ENCODE data around the gene WWOX.

Gene WWOX

DNA sequence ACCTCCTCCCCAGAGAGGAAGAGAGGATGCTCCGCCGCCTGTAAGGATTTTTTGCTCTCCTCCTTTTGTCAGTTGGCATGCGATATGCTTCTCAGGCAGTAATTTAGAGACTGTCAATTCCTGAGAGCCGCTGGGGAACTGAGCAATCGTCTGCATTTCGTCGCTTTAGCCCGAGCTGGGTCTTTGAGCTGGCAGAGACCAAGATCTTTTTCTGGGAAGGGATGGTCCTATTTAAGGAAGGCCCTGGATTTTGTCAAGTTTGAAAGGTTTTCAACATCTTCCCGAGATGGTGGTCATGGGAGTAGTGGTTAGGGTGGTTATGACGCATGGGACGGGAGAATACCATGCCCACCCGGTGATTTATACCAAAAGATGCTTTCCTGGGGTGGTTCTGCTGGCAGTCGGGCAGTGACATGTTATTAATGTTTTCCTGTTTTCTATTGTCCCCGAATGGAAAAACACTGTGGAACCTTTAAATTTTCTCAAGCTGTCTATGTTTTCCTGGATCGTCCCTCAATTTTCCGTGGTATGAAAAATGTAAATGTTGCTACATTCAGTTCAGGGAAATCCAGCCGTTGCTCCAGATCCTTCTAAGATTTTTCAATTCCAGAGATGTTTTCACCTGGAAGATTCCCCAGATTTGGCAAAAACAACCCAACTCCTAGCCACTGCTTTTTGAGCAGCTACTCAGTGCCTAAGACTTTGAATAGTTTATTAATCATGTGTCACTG lies 914.6 kb downstream of the WWOX start:
- no peak overlapping the region for H3K4me3 ChIP-seq (ENCODE audit: extremely low read depth, insufficient read depth, low read length, poor library complexity, severe bottlenecking)
- WGBS, 2 experiments (ENCODE audit: insufficient coverage in 2 of 2), result 89 to 91% methylated on average over 10 to 15 of the region's 17 CpGs

DNA sequence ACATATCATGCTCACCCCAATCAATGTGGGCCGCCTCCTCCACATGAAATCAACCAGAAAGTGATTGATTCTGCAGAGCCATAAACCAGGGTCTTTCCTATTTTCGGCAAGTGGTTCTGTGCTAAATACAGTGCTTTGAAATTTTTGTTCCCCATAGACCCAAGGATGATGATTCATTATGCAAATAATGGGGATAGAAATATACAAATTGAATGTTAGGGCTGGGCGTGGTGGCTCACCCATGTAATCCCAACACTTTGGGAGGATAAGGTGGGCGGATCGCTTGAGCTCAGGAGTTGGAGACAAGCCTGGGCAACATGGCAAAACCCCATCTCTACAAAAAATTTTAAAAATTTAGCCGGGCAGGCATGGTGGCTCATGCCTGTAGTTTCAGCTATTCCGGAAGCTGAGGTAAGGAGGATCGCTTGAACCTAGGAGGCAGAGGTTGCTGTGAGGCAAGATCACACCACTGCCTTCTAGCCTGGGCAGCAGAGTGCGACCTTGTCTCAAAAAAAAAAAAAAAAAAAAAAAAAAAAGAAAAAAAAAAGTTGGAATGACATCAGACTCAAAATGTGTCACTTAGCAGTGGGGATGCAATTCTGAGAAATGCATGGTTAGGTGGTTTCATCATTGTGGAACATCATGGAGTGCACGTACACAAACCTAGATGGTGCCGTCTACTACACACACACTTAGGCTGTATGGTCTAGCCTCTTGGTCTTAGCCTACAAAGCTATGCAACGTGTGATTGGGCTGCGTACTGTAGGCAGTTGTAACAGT lies 919.4 kb downstream of the WWOX start:
- Histone ChIP-seq H3K4me1 (ENCODE audit: control insufficient read depth, insufficient read depth, low read length, poor library complexity, severe bottlenecking) (no peaks in the 10 kb centered on the region), H3K9me3 (ENCODE audit: control insufficient read depth, low read length) (no peaks in the 10 kb centered on the region), H3K36me3 (ENCODE audit: control insufficient read depth, insufficient read depth, low read length) (no peaks in the 10 kb centered on the region), H3K27ac (ENCODE audit: low read depth, low read length, severe bottlenecking) (no peak overlapping the region), H3K4me3 (ENCODE audit: extremely low read depth, insufficient read depth, low read length, poor library complexity, severe bottlenecking) (no peak overlapping the region)
- 63 to 92% methylated on average over 2 to 7 of the region's 13 CpGs for WGBS, 2 experiments (ENCODE audit: insufficient coverage in 2 of 2)

More for the DNA sequence above, 914.6 kb downstream of the WWOX start:
- Histone ChIP-seq H3K36me3 (ENCODE audit: control insufficient read depth, insufficient read depth, low read length) (no peaks in the 10 kb centered on the region), H3K27ac (ENCODE audit: low read depth, low read length, severe bottlenecking) (no peak overlapping the region), H3K9me3 (ENCODE audit: control insufficient read depth, low read length) (no peaks in the 10 kb centered on the region), H3K4me1 (ENCODE audit: control insufficient read depth, insufficient read depth, low read length, poor library complexity, severe bottlenecking) (no peaks in the 10 kb centered on the region)

DNA sequence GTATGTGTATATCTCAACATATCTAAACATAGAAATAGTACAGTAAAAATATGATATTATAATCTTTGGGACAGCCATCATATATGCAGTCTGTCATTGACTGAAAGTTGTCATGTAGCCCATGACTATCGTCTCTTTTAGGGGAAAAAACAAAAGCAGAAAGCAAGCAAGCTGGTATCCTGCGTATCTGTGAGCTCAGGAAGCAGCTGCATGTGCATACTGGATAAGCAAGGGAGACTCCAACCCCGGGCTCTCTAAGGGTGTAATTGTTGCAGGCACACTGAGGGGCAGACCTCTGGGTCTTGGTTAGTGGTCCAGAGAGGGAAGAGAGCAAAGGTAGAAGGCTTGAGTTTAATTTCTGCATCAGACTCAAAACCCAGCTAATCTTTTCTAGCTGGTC lies 920.0 kb downstream of the WWOX start:
- Histone ChIP-seq H3K4me3 (ENCODE audit: extremely low read depth, insufficient read depth, low read length, poor library complexity, severe bottlenecking) (no peak overlapping the region), H3K27ac (ENCODE audit: low read depth, low read length, severe bottlenecking) (no peak overlapping the region), H3K4me1 (ENCODE audit: control insufficient read depth, insufficient read depth, low read length, poor library complexity, severe bottlenecking) (no peaks in the 10 kb centered on the region), H3K36me3 (ENCODE audit: control insufficient read depth, insufficient read depth, low read length) (no peaks in the 10 kb centered on the region), H3K9me3 (ENCODE audit: control insufficient read depth, low read length) (no peaks in the 10 kb centered on the region)
- 84 to 93% methylated on average over 3 of the region's 3 CpGs for whole genome bisulfite sequencing, 2 experiments (ENCODE audit: insufficient coverage in 2 of 2)

DNA sequence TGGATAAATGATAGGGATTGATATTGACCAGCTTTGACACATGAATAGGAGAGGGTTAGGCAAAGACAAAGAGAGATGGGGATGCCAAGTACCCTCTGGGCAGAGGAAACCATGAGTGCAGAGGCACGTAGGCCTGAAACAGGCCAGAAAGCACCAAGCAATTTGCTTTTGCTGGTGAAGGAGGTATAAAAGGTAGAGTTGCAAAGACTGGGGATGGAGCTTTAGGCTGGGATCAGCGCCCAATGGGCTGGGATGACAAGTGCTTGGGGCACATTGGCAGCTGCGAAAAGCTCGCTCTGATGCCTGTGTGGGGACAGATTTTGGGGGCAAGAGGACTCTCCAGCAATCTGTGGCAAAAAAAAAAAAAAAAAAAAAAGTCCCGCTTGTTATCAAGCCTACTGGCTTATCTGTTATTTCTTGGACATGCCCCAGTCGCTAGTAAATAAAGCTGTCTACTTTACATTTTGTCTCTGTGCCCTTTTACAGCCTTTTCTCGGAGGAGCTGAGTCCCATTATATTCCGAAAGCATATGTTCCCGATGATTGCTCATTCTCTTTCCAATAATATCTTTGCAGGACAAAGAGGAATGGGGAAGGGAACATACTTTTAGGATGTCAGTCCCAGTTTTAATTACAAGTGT lies 922.7 kb downstream of the WWOX start:
- Histone ChIP-seq H3K4me1 (ENCODE audit: control insufficient read depth, insufficient read depth, low read length, poor library complexity, severe bottlenecking) (no peaks in the 10 kb centered on the region), H3K9me3 (ENCODE audit: control insufficient read depth, low read length) (no peaks in the 10 kb centered on the region), H3K4me3 (ENCODE audit: extremely low read depth, insufficient read depth, low read length, poor library complexity, severe bottlenecking) (no peak overlapping the region), H3K36me3 (ENCODE audit: control insufficient read depth, insufficient read depth, low read length) (no peaks in the 10 kb centered on the region), H3K27ac (ENCODE audit: low read depth, low read length, severe bottlenecking) (no peak overlapping the region)
- 91 to 94% methylated on average over 6 of the region's 9 CpGs for WGBS, 2 experiments (ENCODE audit: insufficient coverage in 2 of 2)

DNA sequence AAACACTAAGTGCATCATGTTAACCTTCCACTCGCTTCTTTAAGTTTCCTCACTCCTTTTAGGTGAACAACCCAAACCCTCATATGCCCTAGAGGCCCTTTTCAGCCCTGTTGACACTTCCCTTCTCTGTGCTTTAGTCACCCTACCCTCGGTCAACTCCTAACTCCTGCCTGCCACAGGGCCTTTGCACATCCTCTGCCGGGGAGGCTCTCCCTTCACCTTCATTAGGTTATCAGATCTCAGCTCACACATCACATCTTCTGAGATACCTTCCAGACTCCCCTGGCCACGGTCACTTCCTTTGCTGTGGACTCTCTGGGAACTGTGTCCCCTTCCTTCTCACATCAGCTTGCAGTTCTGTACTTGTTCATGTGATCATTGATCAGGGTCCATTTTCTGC lies 926.7 kb downstream of the WWOX start:
- H3K27ac ChIP-seq (ENCODE audit: low read depth, low read length, severe bottlenecking), result no peak overlapping the region
- no peaks in the 10 kb centered on the region for H3K36me3 ChIP-seq (ENCODE audit: control insufficient read depth, insufficient read depth, low read length)
- H3K4me1 ChIP-seq (ENCODE audit: control insufficient read depth, insufficient read depth, low read length, poor library complexity, severe bottlenecking), result no peaks in the 10 kb centered on the region
- no peaks in the 10 kb centered on the region for H3K9me3 ChIP-seq (ENCODE audit: control insufficient read depth, low read length)
- no peak overlapping the region for H3K4me3 ChIP-seq (ENCODE audit: extremely low read depth, insufficient read depth, low read length, poor library complexity, severe bottlenecking)
- 91 to 97% methylated on average over 3 to 4 of the region's 4 CpGs for WGBS, 2 experiments (ENCODE audit: insufficient coverage in 2 of 2)

DNA sequence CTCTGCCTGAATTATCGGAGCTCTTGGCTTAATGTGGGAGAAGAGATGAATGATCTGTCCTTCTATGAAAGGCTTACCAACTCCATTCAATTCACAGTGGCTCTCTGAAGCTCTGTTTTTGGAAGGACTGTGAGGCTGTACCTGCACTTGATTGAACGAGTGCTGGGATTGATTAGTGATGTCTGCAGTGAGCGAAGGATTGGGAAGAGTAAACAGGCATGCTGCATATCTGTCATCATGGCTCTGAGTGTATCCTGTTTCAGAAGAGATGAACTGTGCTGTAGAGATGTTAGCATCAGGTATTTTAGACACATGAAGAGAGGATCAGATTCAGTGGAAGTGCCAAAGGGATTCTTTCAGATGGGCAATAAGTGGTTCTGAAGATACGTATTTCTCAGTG lies 937.1 kb downstream of the WWOX start:
- Histone ChIP-seq H3K4me3 (ENCODE audit: extremely low read depth, insufficient read depth, low read length, poor library complexity, severe bottlenecking) (no peak overlapping the region), H3K27ac (ENCODE audit: low read depth, low read length, severe bottlenecking) (no peak overlapping the region), H3K9me3 (ENCODE audit: control insufficient read depth, low read length) (no peaks in the 10 kb centered on the region), H3K36me3 (ENCODE audit: control insufficient read depth, insufficient read depth, low read length) (no peaks in the 10 kb centered on the region), H3K4me1 (ENCODE audit: control insufficient read depth, insufficient read depth, low read length, poor library complexity, severe bottlenecking) (no peaks in the 10 kb centered on the region)
- WGBS, 2 experiments (ENCODE audit: insufficient coverage in 2 of 2), result 94 to 100% methylated on average over 3 of the region's 4 CpGs

DNA sequence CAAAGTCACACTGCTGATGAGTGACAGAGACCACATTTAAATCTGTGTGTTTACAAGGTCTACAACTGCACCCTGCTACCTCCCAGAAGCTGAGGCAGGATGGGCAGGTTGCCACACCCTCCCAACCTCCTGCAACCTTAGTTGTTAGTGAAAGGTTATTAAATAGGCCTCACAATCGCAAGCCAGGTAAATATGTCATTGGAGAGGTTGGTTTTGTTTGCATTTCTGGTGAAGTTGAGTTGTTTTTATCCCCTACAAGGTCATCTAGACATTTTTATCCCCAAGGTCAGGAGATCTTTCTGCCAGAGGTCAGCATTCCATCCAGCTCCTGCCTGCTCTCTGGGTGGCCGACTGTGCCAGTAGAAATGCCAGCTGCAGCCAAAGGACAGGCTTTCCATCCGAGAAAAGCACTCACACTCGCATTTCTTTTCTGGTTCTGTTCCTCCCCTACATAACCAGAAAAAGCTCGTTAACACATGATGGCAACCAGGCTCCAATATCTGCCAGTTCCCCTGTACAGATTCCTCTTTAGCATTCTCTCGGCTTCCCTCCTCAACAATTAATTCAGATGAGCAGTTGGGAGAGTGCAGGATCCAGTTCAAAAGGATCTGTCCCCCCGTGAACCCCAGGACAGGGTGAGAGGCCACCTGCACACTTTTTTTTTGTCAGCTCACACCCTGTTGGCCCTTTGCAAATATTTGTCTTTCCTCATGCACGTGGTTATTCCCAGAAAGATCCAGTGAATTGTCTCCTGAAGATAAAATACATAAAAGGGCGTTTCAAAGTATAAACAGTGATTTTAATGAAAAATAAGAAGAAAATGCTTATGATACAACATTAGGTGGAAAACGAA lies 938.3 kb downstream of the WWOX start:
- no peaks in the 10 kb centered on the region for H3K36me3 ChIP-seq (ENCODE audit: control insufficient read depth, insufficient read depth, low read length)
- no peak overlapping the region for H3K4me3 ChIP-seq (ENCODE audit: extremely low read depth, insufficient read depth, low read length, poor library complexity, severe bottlenecking)
- H3K9me3 ChIP-seq (ENCODE audit: control insufficient read depth, low read length), result no peaks in the 10 kb centered on the region
- no peaks in the 10 kb centered on the region for H3K4me1 ChIP-seq (ENCODE audit: control insufficient read depth, insufficient read depth, low read length, poor library complexity, severe bottlenecking)
- WGBS, 2 experiments (ENCODE audit: insufficient coverage in 2 of 2), result 86 to 87% methylated on average over 6 to 8 of the region's 10 CpGs
- H3K27ac ChIP-seq (ENCODE audit: low read depth, low read length, severe bottlenecking), result no peak overlapping the region

DNA sequence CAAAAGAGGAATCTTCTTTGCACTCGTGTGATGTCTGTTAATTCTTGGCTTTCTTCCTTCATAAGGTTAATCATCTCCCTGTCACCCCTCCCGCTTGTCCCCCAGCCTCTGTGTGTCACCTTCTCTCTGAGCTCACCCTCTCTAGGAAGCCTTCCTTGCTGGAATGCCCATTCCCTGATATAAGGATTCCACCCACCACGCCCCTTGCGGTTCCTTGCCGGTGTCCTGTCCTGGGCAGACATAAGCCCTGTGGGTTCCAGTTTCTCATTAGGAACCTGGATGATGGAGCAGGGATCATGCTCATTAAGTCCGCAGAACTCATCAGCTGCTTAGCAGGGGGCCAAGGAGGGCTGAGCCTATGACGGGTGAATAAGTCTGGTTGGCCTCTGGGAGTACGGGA lies 941.8 kb downstream of the WWOX start:
- Histone ChIP-seq H3K27ac (ENCODE audit: low read depth, low read length, severe bottlenecking) (no peak overlapping the region), H3K4me3 (ENCODE audit: extremely low read depth, insufficient read depth, low read length, poor library complexity, severe bottlenecking) (no peak overlapping the region), H3K36me3 (ENCODE audit: control insufficient read depth, insufficient read depth, low read length) (no peaks in the 10 kb centered on the region), H3K4me1 (ENCODE audit: control insufficient read depth, insufficient read depth, low read length, poor library complexity, severe bottlenecking) (no peaks in the 10 kb centered on the region), H3K9me3 (ENCODE audit: control insufficient read depth, low read length) (no peaks in the 10 kb centered on the region)
- 83 to 84% methylated on average over 8 of the region's 8 CpGs for WGBS, 2 experiments (ENCODE audit: insufficient coverage in 2 of 2)

DNA sequence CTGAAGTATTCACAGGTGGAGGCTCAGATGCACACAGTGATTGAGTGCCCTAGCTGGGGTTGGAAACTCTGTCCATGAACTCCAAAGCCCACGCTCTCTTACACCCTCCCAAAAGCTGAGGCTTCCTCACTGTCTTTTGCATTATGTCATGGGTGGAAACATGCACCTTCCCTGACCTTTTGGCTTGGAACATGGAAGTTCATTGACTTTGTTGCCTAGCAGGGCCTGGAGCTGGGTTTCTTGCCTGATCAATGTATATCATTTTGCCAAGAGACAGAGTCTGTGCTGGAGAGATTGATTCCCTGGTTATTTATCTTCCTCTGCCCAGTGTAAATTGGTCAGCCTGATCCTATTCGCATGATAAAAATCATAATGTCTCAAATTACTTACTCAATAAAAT lies 942.7 kb downstream of the WWOX start:
- Histone ChIP-seq H3K4me3 (ENCODE audit: extremely low read depth, insufficient read depth, low read length, poor library complexity, severe bottlenecking) (no peak overlapping the region), H3K27ac (ENCODE audit: low read depth, low read length, severe bottlenecking) (no peak overlapping the region), H3K9me3 (ENCODE audit: control insufficient read depth, low read length) (no peaks in the 10 kb centered on the region), H3K36me3 (ENCODE audit: control insufficient read depth, insufficient read depth, low read length) (no peaks in the 10 kb centered on the region), H3K4me1 (ENCODE audit: control insufficient read depth, insufficient read depth, low read length, poor library complexity, severe bottlenecking) (no peaks in the 10 kb centered on the region)
- 83% methylated on average over 1 of the region's 2 CpGs; no CpG with 5 or more reads in 1 of the 2 experiments for WGBS, 2 experiments (ENCODE audit: insufficient coverage in 2 of 2)

DNA sequence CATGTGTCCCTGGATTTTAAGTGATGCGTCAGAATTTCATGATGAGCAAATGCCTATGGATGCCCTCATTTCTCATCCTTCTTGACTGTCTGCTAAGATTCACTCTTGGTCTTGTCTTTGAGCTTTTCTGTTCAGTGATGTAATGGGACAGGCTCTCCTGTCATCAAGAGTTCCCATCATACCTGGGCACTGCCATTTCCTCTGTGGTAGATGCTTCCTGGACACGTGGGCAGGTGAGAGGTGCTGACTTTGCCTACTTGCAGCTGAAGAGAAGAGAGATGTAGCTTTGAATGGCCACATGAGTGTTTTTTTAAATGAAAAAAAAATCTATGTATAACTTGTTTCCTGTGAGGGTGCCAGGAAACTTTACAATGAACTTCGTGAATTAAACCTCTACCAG lies 943.4 kb downstream of the WWOX start:
- no peaks in the 10 kb centered on the region for H3K9me3 ChIP-seq (ENCODE audit: control insufficient read depth, low read length)
- no peaks in the 10 kb centered on the region for H3K36me3 ChIP-seq (ENCODE audit: control insufficient read depth, insufficient read depth, low read length)
- no peak overlapping the region for H3K4me3 ChIP-seq (ENCODE audit: extremely low read depth, insufficient read depth, low read length, poor library complexity, severe bottlenecking)
- H3K27ac ChIP-seq (ENCODE audit: low read depth, low read length, severe bottlenecking), result no peak overlapping the region
- H3K4me1 ChIP-seq (ENCODE audit: control insufficient read depth, insufficient read depth, low read length, poor library complexity, severe bottlenecking), result no peaks in the 10 kb centered on the region
- WGBS, 2 experiments (ENCODE audit: insufficient coverage in 2 of 2), result 75 to 80% methylated on average over 2 of the region's 3 CpGs
